ENCODE data around the gene TEP1.

- TF ChIP-seq POLR2AphosphoS5 (IDR thresholded peaks at IDR 0.05): no peak
- TF ChIP-seq, protein P1, sequence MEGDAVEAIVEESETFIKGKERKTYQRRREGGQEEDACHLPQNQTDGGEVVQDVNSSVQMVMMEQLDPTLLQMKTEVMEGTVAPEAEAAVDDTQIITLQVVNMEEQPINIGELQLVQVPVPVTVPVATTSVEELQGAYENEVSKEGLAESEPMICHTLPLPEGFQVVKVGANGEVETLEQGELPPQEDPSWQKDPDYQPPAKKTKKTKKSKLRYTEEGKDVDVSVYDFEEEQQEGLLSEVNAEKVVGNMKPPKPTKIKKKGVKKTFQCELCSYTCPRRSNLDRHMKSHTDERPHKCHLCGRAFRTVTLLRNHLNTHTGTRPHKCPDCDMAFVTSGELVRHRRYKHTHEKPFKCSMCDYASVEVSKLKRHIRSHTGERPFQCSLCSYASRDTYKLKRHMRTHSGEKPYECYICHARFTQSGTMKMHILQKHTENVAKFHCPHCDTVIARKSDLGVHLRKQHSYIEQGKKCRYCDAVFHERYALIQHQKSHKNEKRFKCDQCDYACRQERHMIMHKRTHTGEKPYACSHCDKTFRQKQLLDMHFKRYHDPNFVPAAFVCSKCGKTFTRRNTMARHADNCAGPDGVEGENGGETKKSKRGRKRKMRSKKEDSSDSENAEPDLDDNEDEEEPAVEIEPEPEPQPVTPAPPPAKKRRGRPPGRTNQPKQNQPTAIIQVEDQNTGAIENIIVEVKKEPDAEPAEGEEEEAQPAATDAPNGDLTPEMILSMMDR (IDR thresholded peaks at IDR 0.05): no peak
- no peak for TF ChIP-seq EP300 (IDR thresholded peaks at IDR 0.05)
Measured at GRCh38 chr14:20388159-20388558, 25.1 kb downstream of the TEP1 start.

Measured in esophagus muscularis mucosa (tissue), 4 donors.